Activated CD4-positive, alpha-beta T cell treated with anti-CD3 and anti-CD28 coated beads for 4 hours (primary cell): ENCODE data around the gene ACIN1.
A peak's percentile ranks its signal among the peaks of the same experiment; 100 is the strongest.
"Not testable (repeated sequence)": the region's sequence is repeated elsewhere in the genome, so short reads cannot be mapped to it uniquely, and the experiment has no call there.

Experiments used
- DNase-seq, 2 donors: peaks; one replicate each; pipeline ENCODE4 v3.0.0-alpha.2; 2020

The ACIN1 gene

DNA sequence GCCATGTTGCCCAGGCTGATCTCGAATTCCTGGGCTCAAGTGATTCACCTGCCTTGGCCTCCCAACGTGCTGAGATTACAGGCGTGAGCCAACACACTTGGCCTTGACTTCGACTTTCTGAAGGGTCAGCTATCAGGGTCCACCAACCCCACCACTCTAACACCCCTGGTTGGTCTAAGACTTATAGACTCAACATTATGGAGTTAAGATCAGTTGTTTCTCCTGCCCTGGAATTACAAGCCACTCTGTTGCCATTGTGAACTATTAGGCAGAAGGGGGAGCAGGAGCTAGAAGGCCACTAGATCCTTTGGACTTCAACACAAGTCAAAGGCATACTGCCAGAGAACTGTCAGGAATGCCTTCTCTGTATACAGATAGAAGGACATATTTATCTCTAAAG, 54.8 kb downstream of the ACIN1 start:
- DNase-seq = no peak

DNA sequence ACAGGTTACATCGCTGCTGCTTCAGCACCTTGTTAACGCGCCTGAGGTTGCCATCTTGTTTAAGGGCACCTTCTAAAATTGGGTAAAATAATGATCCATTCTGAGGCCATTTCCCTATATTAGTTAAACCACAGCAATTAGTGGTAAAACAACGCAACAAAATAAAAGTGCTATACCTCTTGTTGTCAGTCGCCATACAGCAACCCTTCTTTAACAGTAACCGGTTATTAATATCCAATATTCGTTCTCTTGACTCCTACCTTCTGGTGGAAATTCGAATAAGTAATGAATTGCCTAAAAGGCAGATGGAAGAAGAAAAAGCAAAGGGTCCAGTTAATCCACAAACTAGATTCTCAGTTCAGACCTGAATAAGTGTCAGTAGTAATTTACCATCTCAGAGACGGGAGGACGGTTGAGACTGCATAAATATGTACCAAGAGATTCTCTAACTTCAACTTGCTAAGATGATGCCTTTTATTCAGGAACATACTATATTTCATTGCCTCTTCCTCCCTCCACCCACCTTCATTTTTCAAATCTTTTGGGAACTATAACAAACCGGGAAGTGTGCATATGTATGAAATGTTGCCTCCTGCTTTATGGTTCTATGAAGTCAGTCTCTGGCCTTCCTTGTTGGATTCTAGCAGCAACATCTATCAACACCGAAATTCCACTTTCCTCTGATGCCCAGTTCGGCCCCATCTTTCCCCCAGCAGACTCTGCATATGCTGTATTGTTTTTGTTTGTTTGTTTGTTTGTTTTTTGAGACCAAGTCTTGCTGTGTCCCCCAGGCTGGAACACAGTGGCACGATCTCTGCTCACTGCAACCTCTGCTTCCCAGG, 59.4 kb downstream of the ACIN1 start:
- no peak for DNase-seq

DNA sequence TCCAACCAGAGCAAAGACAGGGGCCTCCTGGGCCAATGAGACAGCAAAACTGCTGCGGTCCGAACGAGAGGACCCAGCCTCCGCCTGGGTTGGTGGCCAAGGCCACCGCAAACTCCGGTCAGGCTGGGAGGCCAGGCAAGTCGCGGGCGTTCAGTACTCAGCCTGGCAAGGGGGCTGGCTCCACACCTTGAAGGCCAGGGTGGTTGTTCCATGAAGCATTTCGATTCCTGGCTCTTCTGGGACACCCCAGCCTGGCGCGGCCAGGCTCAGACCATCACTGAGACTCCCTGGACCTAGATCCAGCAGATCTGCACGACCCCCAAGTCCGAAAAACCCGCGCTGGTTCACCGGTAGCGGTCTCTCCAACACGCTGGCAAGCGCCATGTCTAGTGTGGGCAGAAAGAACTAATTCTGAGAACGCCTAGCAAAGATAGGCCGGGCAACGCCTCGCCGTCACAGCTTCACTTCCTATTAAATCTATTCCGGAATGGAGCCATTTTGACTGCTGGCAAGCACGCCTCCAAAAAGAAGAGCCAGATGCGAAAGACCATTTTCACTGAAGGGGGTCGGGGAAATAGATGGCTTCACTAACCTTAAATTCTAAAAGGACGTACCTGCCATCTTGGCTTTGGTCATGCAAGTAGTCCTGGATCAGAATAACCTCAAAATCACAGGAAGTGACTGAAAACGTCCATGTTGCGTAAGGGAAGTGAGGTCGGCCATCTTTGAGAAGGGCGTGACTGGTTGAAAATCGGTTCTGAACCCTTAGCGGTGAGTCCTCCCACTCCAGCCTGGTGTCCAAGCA, 60.2 kb downstream of the ACIN1 start, which contains the start of gene PSMB5:
PSMB5 (minus strand) TSS at position 403 of the 805 bp plus-strand sequence; CDS start at position 384, 19 bp downstream.
- peak; percentile 85 to 89 for DNase-seq

DNA sequence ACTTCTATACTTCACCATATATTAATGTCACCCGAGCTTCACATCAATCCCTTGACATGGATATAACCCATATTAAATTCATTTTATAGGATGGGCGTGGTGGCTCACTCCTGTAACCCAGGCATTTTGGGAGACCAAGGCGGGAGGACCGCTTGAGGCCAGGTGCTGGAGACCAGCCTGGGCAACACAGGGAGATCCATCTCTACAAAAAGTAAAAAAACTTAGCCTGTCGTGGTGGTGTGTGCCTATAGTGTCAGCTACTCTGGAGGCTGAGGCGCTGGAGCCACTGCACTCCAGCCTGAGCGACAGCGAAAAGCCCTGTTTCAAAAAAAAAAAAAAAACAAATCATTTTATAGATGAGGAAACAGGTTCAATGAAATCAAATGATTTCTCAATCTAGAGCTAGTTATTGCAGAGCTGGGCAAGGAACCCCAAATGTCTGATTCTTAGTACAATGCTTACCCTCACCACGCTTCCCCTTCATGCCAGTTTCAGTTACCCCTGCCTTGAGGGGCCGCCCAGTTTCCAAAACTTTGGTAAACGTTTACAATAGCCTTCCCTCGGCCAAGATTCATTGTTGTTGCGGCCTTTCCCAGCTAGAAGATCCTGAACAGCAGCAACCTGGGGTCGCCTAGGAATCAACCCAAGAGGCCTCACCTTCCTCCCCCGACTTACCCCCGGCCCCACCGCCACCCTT, 61.0 kb downstream of the ACIN1 start:
- peak; percentile 16 to 24 for DNase-seq

DNA sequence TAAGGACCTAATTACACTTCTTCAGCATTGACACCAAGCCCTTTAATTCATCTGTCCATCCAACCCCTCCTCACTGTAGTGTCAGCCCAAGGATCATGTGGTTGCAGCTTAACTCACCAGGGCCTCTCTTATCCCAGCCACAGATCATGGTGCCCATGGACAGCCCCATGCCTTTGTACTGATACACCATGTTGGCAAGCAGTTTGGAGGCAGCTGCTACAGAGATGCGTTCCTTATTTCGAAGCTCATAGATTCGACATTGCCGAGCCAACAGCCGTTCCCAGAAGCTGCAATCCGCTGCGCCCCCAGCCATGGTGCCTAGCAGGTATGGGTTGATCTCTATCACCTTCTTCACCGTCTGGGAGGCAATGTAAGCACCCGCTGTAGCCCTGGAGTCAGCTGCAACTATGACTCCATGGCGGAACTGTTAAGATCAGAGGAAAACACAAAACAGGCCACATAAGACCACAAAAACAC, 61.6 kb downstream of the ACIN1 start:
- DNase-seq = no peak

DNA sequence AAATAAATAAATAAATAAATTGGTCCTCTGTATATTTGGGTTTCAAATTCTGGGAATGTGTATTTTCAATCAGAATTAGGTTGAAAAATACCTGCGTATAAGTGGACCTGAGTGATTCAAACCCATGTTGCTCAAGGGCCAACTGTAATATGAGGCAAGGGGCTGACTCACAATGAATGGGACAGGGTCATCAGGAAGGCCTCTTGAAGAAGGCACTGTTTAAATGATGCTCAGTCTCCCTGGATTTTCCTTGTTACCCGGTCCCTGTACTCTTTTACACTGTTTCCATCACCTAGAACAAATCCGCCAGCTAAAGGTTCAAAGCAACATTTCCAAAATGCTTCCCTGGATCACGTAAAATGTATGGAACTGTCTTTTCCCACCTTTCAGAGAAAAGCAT, 64.0 kb downstream of the ACIN1 start:
- DNase-seq = no peak

DNA sequence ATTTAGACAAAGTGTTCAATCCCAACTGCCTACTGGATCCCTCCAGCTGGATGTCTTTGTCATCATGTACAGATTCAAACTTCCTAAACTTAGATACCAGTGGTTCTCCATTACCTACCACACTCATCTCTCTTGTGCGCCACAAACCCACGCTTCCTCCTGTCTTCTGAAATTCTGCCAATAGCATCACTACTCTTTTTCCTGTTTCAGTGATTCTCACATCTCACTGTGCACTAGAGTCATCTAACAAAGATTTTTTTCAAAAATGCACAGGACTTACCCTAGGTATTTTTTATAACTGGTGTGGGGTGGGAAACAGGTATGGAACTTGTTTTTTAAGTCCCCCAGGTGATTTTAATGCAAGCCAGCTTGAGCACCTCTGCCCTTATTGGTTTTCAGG, 66.1 kb downstream of the ACIN1 start:
- peak; percentile 18 to 30 for DNase-seq

DNA sequence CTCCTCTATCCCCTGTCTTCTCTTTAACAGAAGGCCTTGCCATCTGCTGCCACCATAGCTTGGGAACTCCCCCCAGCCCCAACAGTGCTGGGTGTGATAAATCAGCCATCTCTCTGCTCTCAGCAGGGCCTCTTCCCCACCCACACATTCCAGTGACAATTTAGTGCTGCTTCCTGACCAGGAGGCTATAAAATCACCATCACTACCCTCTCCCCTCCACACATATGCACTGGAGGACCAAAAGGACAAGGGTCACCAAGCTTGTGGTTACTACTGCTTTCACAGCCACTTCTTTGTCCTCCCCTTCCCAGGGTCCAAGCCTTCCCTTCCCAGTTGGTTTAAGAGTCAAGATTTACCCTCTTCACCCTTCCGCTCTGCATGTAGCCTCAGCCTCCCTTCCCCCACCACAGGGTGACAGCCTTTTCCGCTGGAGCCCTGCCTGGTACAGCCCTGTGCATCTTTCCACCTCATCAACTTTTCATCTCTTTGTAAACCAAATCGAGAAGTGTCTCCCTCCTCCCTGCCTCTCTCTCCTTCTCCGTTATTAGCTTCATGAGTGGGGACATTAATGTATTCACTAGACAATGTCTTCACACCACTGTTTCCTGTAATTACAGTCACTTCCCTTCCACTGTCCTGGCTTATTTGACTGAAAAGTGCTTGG, 69.7 kb downstream of the ACIN1 start:
- DNase-seq = no peak

DNA sequence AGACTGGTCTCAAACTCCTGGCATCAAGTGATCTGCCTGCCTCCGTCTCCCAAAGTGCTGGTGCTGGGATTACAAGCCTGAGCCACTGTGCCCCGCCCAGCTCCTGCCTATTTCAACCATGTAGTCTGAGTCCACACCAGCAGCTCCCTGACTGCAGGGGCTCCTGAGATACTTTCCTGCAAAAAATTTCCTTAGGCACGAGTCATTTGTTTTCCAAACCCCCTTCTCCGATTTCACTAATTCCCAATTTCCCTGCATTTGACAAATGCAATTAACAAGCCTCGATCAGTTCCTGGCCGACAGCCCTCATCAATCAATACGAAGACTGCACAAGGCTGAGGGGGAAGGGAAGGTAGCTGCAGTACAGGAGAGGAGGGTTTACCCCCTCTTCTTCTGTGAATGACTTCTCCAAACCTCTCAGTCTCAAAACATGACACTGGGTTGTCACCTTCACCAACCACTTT, 70.3 kb downstream of the ACIN1 start:
- no peak for DNase-seq

DNA sequence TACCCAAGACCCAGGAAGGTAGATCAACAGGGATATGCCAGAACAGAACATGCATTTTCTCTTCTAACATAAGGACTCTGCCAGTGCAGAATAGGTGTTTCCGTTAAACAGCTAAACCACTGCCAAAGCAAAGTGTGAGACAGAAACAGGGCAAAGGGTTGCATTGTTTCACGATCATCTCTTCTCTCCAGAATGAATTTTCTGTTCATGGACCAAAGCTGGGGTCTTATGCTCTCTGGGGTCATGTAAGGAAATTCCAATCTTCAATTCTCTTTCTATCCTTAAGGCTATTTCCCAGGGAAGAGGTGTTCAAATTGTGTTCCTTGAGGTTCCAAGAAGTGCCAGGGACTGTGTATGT, 71.2 kb downstream of the ACIN1 start:
- no peak for DNase-seq

DNA sequence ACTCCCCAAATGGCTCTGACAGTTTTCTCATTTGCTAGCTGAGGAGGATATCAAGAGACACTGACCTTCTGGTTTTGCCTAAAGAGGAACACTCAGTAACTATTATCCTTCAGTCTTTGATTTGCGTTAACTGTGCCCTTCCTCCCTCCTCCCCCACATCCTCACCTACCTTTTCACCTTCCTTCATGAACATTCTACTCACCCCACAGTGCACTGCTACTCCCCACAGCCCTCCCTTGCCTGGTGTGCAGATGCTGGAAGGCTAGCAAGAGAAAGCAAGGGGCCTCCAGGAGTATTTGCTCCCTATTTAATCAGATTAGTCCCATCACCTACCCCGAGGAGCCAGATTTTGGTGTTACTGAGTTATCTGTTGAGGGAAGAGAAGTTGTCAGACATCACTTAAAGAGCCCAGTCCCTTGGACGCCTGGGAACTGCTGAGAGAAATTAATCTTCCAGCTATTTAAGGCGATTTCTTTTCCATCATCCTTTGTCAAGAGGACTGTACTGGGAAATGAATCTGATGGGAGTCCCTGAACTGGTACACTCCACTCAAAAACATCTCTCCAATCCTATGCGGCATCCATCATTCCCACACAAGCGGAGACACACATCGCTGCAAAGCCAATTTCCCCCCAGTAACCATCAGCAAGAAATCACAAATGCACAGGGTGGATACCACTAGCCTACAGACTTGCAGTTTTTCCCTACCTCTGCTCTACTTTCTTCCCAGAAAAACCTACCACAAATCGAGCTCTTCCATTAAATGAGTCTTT, 71.7 kb downstream of the ACIN1 start:
- no peak for DNase-seq

DNA sequence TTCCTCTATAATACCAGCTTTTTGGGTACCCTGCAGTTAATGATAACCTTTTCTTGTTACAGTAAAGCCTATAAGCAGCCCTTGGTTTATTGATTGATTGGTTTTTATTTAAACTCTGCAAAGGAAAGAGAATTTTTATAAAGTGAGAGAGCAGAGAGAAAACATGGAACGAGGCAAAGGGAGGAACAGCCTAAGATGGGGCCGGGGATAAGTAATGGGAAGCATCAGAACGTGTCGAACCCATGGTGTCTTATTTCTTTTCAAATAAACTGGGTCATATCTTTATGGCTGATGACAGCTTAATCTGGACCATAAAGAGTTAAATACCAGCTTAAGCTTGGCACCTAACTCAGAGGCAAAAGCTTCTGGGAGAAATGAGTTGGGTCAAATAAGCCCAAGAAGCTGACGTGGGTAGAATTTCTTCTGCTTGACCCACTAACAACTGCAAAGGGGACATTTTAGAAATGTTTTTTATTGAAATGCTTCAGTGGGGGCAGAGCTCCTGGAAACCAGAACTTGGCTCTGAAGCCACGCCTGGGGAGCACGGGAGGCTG, 73.0 kb downstream of the ACIN1 start:
- no peak for DNase-seq

DNA sequence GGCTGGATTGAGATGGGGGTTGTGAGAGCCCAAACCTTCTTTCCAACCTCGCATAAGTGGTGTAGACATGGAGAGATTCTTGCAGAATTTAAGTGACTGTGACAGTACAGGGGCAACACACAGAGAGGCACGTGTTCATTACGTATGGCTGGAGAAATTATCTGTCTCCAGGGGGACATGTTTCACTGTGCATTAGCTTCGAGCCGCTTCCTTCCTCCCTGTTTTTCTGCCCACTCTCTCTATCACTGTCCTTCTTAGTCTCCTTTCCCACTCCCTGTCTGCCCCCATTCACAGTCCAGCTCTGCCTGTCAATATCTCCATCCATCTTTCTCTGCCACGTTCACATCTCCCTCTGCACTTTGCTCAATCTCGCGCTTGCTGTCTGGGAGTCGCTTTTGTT, 73.5 kb downstream of the ACIN1 start:
- DNase-seq = no peak

DNA sequence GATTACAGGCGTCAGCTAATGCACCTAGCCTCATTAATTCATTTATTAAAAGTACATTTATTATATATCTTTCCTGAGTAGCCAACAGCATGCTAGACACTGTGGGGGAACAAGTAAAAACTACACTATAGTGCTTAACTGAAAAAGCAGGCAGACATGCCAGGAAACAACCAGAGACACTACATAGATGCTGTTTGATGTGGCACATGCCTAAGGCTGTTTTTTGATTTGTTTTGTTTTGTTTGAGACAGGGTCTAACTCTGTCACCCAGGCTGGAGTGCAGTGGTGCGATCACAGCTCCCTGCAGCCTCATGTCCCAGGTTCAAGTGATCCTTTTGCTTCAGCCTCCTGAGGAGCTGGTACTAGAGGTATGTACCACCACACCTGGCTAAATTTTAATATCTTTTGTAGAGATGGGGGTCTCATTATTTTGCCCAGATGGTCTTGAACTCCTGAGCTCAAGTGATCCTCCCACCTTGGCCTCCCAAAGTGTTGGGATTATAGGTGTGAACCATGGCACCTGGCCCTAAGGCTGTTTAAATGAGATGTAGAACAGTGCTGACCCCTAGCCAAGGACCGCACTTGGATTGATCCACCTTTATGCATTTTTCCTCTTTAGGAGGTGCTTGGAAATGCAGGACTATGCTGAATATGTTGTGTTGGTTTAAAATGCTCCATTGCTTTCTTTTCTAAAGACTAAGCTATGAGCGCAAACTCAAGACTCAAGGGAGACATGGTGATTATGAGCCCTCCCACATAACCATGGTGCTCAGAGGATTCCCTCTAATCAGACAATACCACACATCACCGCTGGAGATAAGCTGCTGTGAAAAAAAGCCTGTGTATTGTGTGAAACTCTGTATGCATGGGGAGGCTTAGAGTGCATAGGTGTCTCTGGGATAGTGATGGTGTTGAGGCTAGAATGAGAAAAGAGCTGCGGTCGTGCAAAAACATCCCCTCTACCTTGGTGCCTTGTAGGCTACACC, 74.5 kb downstream of the ACIN1 start:
- DNase-seq = no peak

DNA sequence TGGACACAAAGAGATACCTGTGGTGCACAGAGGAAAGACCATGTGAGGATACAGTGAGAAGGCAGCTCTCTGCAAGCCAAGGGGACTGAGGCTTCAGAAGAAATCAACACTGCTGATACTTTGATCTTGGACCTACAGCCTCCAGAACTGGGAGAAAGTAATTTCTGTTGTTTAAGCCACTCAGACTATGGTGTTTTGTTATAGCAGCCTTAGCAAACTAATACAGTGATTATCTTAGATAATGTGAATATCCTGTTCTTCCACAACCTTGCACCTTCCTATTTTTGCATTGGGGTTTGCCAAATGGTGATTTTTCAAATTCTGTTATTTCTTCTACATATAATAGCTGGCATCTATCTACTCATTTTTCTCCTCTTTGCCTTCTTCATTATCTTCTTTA, 76.8 kb downstream of the ACIN1 start:
- DNase-seq = no peak

DNA sequence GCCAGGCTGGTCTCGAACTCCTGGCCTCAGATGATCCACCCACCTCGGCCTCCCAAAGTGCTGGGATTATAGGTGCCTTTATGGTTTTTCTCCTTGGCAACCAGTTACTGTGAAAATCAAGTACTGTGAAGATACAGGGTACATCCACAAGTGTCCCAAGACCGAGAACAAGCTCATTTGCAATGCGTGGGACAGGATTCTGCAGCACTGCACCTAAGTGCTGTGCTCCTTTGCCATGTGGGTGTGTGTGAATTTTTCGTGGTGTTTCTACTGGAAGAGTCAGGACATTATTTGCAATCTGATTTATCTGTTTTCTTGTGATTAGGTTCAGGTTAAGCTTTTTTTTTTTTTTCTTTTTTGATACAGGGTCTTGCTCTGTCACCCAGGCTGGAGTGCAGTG, 77.8 kb downstream of the ACIN1 start:
- DNase-seq = no peak

DNA sequence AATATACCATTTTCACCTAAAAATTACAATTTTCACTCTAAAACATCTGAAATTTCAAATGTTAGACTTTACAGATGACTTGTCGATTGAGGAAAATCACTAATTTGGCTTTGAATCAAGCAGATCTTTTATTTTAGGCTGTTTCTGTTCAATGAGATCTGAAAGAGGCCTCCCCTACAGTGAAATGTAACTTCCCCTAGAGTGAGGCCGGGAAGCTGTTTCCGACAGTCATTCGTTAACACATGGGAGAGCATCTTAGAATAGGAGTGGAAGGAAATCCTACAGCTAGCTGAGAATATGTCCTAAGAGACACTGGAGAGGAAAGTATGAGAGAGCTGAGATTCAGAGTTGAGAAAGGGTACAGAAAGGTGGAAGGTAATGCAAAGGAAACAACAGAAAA, 79.3 kb downstream of the ACIN1 start:
- no peak for DNase-seq

DNA sequence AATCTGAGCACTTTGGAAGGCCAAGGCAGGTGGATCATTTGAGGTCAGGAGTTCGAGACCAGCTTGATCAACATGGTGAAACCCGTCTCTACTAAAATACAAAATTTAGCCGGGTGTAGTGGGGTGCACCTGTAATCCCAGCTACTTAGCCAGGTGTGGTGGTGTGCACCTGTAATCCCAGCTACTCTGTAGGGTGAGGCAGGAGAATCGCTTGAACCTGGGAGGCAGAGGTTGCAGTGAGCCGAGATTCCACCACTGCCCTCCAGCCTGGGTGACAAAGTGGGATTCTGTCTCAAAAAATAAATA, 81.2 kb downstream of the ACIN1 start:
- DNase-seq = not testable (repeated sequence)

DNA sequence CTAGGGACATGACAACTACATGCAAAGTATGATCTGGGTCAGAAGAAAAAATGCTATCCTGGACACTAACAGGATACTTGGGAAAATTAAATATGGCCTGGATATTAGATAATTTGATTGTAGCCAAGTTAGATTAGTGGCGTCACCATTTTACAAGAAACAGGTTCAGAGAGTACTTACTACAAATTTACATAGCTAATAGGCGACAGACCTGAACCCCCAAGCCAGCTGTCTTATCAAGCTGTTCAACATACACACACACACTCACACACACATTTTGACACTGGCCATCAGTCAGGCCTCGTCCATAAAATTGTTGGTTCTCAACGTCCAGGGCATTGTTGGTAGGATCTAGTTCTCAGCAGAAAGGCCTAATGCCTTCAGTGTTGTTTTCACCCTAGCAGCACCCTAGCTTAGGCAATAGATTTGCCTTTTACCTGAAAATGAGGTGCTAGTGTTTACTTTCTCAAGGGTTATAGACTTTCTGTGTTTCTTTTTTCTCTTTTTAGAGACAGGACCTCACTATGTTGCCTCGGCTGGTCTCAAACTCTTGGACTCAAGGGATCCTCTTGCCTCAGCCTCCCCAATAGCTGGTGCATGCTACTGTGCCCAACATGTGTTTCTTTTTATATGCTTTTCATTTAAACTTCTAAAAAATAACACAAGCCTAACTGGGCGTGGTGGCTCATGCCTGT, 81.7 kb downstream of the ACIN1 start:
- no peak for DNase-seq
